NCI-H128 (cell line): ENCODE results near the gene APBA1.

Experiments
- DNase-seq: peaks from one replicate; lab custom pipeline; 2025; ENCODE audit not compliant: unreplicated experiment; lab: John Stamatoyannopoulos, UW

Gene APBA1

GRCh38 chr9:69485466-69485865 lies 186.7 kb downstream of the APBA1 start:
- no peak for DNase-seq

DNA sequence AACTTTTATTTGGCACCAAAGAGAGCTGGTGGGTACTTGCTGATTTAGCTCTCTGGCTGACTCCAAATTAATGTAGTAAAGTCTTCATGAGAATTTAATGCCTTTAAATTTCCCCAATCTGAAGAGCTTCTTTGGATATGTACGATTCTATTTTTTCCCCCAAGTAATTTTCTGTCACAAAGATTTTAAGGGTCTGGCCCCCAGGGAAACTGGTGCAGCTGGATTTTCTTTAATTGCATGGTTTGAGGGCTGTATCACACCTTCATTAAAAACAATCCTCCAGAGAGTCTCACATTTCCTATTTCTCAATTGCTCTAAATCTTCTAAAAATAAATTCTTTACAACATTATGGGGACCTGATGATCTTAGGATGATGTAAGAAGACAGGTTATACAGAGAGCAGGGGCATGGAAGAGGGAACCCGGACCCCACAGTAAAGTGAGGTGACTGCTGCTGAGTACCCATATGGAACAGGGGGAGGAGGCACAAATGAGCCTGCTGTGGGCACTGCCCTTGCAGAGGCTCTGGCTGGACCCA lies 188.2 kb downstream of the APBA1 start:
- no peak for DNase-seq

GRCh38 chr9:69476797-69477196 lies 195.4 kb downstream of the APBA1 start:
- DNase-seq = no peak

DNA sequence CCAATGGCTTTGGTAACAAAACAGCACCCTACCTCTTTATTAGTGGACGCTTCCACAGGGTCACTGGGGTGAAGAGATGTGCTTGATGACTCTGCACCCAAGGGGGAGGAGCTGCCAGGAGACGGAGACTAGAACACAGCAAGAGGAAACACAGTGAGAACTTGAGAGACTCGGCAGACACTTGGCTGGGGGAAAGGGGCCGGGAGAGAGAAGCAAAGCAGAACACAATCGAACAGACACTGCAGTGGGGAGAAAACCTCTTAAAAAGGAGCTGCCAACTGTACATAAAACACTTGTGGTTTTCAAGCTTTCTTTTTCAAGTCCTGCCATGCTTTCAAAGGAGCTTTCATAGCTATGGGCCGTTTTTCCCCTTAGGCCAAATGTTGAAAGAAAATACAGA lies 196.2 kb downstream of the APBA1 start:
- DNase-seq = no peak

GRCh38 chr9:69474821-69475220 lies 197.3 kb downstream of the APBA1 start:
- no peak for DNase-seq

DNA sequence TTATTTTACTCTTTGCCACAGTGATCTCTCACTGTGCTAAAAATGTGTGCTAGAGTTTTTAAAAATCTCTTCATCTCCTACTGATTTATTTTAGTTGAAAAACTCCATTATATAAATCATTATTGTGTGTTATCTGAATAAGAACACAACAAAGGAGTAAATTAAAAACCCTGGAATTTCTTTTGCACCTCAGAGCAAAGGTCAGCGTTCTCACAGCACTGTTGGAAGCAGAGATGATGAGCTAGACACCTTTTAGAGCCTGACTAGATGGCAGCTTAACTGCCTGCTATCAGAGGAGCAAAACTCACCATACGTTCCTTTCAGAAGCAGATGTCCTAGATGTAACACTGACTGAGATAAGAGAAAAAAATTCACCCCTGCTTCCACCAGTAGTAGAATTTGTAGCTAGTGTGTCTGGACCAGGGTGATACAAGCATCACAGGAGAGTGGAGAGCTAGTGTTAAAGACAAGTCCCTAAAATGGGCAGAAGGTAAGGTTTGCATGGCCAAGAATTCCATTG lies 200.0 kb downstream of the APBA1 start:
- DNase-seq = no peak

GRCh38 chr9:69471433-69471832 lies 200.7 kb downstream of the APBA1 start:
- no peak for DNase-seq

DNA sequence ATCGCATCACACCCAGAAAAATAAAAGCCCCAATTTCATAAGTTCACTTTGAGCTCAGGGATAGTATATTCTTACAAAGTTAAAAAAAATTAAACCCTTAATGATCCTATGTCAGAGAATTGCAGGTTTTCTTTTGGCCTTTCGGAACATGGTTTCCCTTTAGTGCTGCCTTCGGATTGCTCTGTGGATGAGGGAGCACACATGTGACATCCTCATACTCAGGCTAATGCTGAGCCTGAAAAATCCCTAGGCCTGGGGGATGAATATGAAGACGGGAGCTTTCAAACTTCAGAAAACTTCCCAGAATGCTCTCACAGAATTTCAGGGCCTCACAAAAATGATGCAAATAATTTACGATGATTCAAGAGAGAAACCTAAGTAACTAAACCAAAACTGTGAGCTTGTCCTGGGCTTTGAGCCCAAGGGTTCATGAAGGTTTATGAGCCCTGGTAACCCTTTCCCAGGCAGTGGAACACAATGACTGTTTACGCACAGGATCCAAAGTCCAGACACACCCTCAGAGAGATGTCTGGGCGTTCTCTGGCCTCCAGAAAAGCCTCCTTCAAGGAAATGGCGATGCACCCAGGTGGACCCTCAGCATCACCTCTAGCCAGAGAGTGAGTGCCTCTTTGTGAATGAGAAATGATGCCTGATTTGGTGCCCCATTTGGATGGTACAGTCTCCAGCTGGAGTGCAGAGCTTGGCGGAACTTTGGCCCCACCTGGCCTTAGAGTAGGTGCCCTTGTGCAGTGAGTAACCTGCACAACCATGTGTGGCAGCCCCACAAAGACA lies 201.8 kb downstream of the APBA1 start:
- no peak for DNase-seq

GRCh38 chr9:69469136-69469535 lies 203.0 kb downstream of the APBA1 start:
- DNase-seq = no peak

- no peak for DNase-seq
Observed at GRCh38 chr9:69468380-69468779, 203.8 kb downstream of the APBA1 start.

DNA sequence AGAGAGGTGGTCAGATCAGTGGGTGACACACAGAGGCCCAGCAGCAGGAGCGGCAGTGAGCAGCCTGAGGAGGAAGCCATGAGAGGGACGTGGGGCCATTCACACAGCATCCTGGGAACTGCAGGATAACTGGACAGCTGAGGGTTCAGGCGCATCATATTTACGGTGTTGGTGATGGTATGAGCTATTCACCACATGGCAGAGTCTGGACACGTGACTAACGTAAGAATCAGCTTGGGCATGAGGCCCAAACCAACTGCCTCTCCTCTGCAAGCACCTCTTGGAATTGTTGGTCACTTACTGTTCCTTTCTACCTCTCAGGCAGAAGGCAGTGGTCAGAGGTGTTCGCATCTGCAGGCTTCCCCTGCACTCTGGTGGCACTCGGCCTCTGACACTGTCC lies 206.0 kb downstream of the APBA1 start:
- no peak for DNase-seq

- DNase-seq = no peak
Observed at GRCh38 chr9:69465473-69465872, 206.7 kb downstream of the APBA1 start.

- no peak for DNase-seq
Observed at GRCh38 chr9:69463497-69464068, 208.6 kb downstream of the APBA1 start.

DNA sequence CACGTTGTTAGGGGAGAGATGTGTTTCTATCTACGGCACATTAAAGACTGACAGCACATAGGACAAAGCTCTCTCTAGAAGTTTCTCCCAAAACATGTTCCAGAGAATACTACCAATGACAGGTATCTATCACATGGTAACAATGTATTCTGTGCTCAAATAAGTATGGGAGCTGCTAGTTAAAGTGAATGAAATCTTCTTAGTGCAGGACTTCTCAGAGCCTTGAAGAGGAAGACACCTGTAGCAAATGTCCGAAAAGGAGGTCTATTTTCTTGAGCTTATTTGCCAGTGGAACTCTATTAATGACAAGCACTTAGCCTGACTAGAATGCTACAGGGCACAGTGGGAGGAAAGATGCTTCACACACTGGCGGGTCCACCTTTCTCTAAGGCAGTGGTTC lies 209.8 kb downstream of the APBA1 start:
- DNase-seq = no peak

- DNase-seq = no peak
Observed at GRCh38 chr9:69461103-69461887, 210.9 kb downstream of the APBA1 start.

DNA sequence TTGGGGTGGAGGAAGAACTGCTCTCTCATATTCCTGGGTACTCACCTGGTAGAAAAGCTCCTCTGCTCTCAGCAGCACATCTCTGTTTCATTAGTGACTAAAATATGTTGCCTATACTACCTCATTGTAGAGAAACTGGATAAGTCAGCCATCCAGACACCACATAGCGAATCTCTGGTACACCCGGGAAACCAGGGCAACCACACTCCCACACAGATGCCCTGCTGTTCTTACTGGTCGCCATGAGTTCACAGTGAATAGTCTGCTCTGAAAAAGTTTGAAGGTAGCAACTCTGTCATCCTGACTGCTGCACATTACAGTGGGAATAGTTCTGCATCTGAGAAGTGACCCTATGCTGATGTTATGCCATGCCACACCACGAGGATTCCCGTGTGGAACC lies 212.2 kb downstream of the APBA1 start:
- no peak for DNase-seq

GRCh38 chr9:69458176-69458575 lies 214.0 kb downstream of the APBA1 start:
- no peak for DNase-seq

- DNase-seq = no peak
Observed at GRCh38 chr9:69456201-69456600, 216.0 kb downstream of the APBA1 start.

DNA sequence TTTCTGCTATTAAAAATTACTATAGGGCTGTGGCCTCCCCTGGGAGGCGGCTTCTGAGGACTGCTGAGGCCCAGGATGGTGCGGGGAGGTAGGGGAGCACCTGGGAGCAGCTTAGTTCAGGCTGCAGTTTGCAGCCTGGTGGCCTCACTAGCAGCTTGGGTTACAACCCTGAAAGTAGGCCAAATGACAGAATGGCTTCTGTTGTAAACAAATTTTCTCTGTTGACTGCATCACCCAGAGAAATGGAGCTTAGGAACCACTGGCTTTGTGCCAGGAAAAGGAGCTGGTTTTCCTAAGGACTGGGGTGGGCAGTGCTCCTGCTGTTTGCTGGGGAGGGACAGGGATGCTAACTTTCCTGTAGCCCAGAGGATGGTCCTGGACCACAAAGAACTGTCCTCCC lies 216.9 kb downstream of the APBA1 start:
- DNase-seq = no peak

DNA sequence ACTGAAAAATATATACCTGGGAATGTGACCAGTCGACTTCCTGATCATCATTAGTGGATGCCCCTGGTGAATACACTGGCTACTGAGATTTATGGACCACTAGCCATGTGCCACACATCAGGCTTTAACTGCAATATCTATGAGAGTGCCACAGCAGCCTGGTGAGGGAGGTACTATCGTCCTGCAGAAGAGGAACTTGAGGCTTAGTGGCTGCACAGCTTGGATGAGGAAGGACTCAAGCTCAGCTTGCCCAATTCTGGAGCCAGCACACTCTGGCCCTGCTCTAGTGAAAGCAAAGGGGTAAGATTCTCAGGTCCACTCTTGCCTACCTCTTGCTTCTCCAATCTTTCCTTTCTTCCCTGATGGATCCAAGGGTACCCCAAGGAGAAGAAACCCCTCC lies 217.8 kb downstream of the APBA1 start:
- no peak for DNase-seq

DNA sequence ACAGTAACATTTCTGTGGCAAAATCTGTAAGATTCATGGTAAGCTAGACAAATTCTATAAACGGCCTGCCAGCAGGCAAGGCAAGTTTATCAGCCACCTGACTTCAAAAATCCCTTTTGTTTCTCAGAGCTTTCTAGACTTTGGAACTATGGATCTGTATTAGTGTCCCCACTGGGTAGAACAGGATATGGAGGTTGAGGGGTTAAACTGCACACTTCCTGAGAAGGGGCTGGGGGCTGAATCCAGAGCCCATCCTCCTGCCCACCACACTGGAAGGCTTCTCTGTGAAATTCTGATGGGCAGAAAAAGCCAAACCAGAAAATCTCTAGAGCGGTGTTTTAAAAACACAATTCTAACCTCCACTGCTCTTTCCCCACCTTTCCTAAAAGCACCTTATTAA lies 218.4 kb downstream of the APBA1 start:
- no peak for DNase-seq
